Stimulated activated CD4-positive, alpha-beta T cell treated with anti-CD3 and anti-CD28 coated beads, Interleukin-15, amount 100 ng/mL, for 1 hour (primary cell): ENCODE measurements around the gene NRSN1.
"Not testable (repeated sequence)": the region's sequence is repeated elsewhere in the genome, so short reads cannot be mapped to it uniquely, and the experiment has no call there.

Experiments
- DNase-seq, 2 donors: peaks; one replicate each; pipeline ENCODE4 v3.0.0-alpha.2; 2020; ENCODE audit warnings: low read depth in 1 of 2, low spot score in 1 of 2

Gene NRSN1

GRCh38 chr6:24140591-24140990, 14.6 kb downstream of the NRSN1 start:
- no peak for DNase-seq

- not testable (repeated sequence) for DNase-seq
Measured at GRCh38 chr6:24142733-24143132, 16.7 kb downstream of the NRSN1 start.

GRCh38 chr6:24145690-24146131, 19.7 kb downstream of the NRSN1 start:
- no peak for DNase-seq

- no peak for DNase-seq
Measured at GRCh38 chr6:24146871-24147270, 20.9 kb downstream of the NRSN1 start.

- no peak for DNase-seq
Measured at GRCh38 chr6:24147511-24148153, 21.6 kb downstream of the NRSN1 start.

GRCh38 chr6:24148154-24148570, 22.1 kb downstream of the NRSN1 start:
- DNase-seq, result no peak

GRCh38 chr6:24148684-24149083, 22.7 kb downstream of the NRSN1 start:
- no peak for DNase-seq

GRCh38 chr6:24149296-24149695, 23.3 kb downstream of the NRSN1 start:
- DNase-seq, result no peak

- DNase-seq, result no peak
Measured at GRCh38 chr6:24149836-24150235, 23.8 kb downstream of the NRSN1 start.

GRCh38 chr6:24152014-24152413, 26.0 kb downstream of the NRSN1 start:
- DNase-seq, result no peak

GRCh38 chr6:24154121-24154520, 28.1 kb downstream of the NRSN1 start:
- no peak for DNase-seq

GRCh38 chr6:24157886-24158285, 31.9 kb downstream of the NRSN1 start:
- no peak for DNase-seq

GRCh38 chr6:24183584-24183983, 57.6 kb downstream of the NRSN1 start:
- DNase-seq, result no peak

- DNase-seq, result no peak
Measured at GRCh38 chr6:24186349-24186748, 60.3 kb downstream of the NRSN1 start.

GRCh38 chr6:24187965-24188577, 62.1 kb downstream of the NRSN1 start:
- no peak for DNase-seq

GRCh38 chr6:24188578-24189080, 62.6 kb downstream of the NRSN1 start:
- DNase-seq, result no peak

GRCh38 chr6:24191346-24191745, 65.3 kb downstream of the NRSN1 start:
- DNase-seq, result no peak

- no peak for DNase-seq
Measured at GRCh38 chr6:24193364-24193763, 67.3 kb downstream of the NRSN1 start.

GRCh38 chr6:24194978-24195700, 69.1 kb downstream of the NRSN1 start:
- DNase-seq, result no peak

- no peak for DNase-seq
Measured at GRCh38 chr6:24195836-24196597, 70.0 kb downstream of the NRSN1 start.
